ENCODE measurements around the gene TSPAN17. TPM values are rescaled to one million over a fixed set of nuclear protein-coding genes. Genes with fewer than 3 reads are reported as not detected.

The TSPAN17 gene
- total RNA-seq, 2 experiments from 2014 or later: 24.6 to 26.3 TPM

- ATAC-seq (no peak), DNase-seq (no peak)
- intact Hi-C loops (cut with micrococcal nuclease): no loop called here
- CTCF ChIA-PET: interaction anchor here (1.3 to 4.8 kb wide), 6 partner anchors 10 to 455 kb away, joined by 5 to 54 read pairs (median 12); partner anchors contain the start of gene TSPAN17
- Mint-ChIP-seq H3K4me1 (ENCODE audit: low read depth) (peaks cover 65% of the 10 kb centered on the region), H3K27me3 (no peaks in the 10 kb centered on the region), H3K36me3 (ENCODE audit: low read depth) (peaks cover 10% of the 10 kb centered on the region), H3K4me3 (no peak overlapping the region), H3K27ac (no peak overlapping the region), H3K9me3 (no peaks in the 10 kb centered on the region)
- POLR2A ChIA-PET: interaction anchor here (1.9 kb wide), 1 partner anchor 10 kb away, joined by 10 read pairs; the partner anchor contains the start of gene TSPAN17
- no peak for TF ChIP-seq CTCF (IDR thresholded peaks at IDR 0.05)
Measured at GRCh38 chr5:176656467-176656990, 9.2 kb downstream of the TSPAN17 start.

- Mint-ChIP-seq H3K27me3 (no peaks in the 10 kb centered on the region), H3K36me3 (ENCODE audit: low read depth) (peaks cover 10% of the 10 kb centered on the region), H3K4me1 (ENCODE audit: low read depth) (peaks cover 51% of the 10 kb centered on the region), H3K4me3 (no peak overlapping the region), H3K9me3 (no peaks in the 10 kb centered on the region), H3K27ac (no peak overlapping the region)
- CTCF ChIA-PET: interaction anchor here (0.7 to 4.8 kb wide), 22 partner anchors 8 to 454 kb away, joined by 3 to 54 read pairs (median 5); partner anchors contain the start of genes CLTB, EIF4E1B, SNCB and TSPAN17
- ATAC-seq (peak; percentile 57), DNase-seq (peak; percentile 80)
- POLR2A ChIA-PET: interaction anchor here (1.0 to 1.9 kb wide), 3 partner anchors 7 to 298 kb away, joined by 3 to 10 read pairs (median 5); partner anchors contain the start of gene TSPAN17
- TF ChIP-seq CTCF (IDR thresholded peaks at IDR 0.05): peak; percentile 96
- intact Hi-C loops (cut with micrococcal nuclease): no loop called here
Measured at GRCh38 chr5:176658007-176658599, 10.8 kb downstream of the TSPAN17 start.

- ChIA-PET CTCF (interaction anchor here (0.8 to 4.8 kb wide), 25 partner anchors 10 to 453 kb away, joined by 3 to 54 read pairs (median 7); partner anchors contain the start of genes CLTB, EIF4E1B, SNCB and TSPAN17), POLR2A (interaction anchor here (0.9 to 2.4 kb wide), 6 partner anchors 8 to 298 kb away, joined by 3 to 9 read pairs (median 4); partner anchors contain the start of gene TSPAN17)
- H3K9me3 Mint-ChIP-seq: no peaks in the 10 kb centered on the region
- no peak overlapping the region for H3K27ac Mint-ChIP-seq
- ATAC-seq (no peak), DNase-seq (peak; percentile 34)
- no peak for TF ChIP-seq CTCF (IDR thresholded peaks at IDR 0.05)
- peaks cover 2% of the 10 kb centered on the region for H3K27me3 Mint-ChIP-seq
- H3K36me3 Mint-ChIP-seq (ENCODE audit: low read depth): peaks cover 5% of the 10 kb centered on the region
- H3K4me3 Mint-ChIP-seq: peak overlapping the region; percentile 36
- intact Hi-C loops (cut with micrococcal nuclease): no loop called here
- H3K4me1 Mint-ChIP-seq (ENCODE audit: low read depth): peaks cover 43% of the 10 kb centered on the region
Measured at GRCh38 chr5:176658817-176659511, 11.7 kb downstream of the TSPAN17 start.

- Mint-ChIP-seq H3K27me3 (peaks cover 7% of the 10 kb centered on the region), H3K9me3 (no peaks in the 10 kb centered on the region), H3K4me1 (ENCODE audit: low read depth) (peaks cover 38% of the 10 kb centered on the region), H3K27ac (no peak overlapping the region), H3K36me3 (ENCODE audit: low read depth) (peaks cover 5% of the 10 kb centered on the region), H3K4me3 (no peak overlapping the region)
- no peak for TF ChIP-seq CTCF (IDR thresholded peaks at IDR 0.05)
- intact Hi-C loops (cut with micrococcal nuclease): no loop called here
- no peak for ATAC-seq
- no peak for DNase-seq
- ChIA-PET POLR2A (interaction anchor here (0.9 to 2.4 kb wide), 5 partner anchors 9 to 190 kb away, joined by 3 to 9 read pairs (median 4); partner anchors contain the start of gene TSPAN17), CTCF (interaction anchor here (0.8 to 4.8 kb wide), 24 partner anchors 9 to 454 kb away, joined by 3 to 54 read pairs (median 9); partner anchors contain the start of genes CLTB, EIF4E1B, SNCB and TSPAN17)
Measured at GRCh38 chr5:176659512-176659839, 12.2 kb downstream of the TSPAN17 start.

All from activated CD8-positive, alpha-beta T cell treated with anti-CD3 and anti-CD28 coated beads for 36 hours (primary cell).